H1 (cell line): Measurements from ENCODE around the gene SYDE1. TPM values are rescaled to one million over a fixed set of nuclear protein-coding genes. Genes with fewer than 3 reads are reported as not detected.

Experiments
- ASH2L ChIP-seq: fragments of 200-600, 300-600 bp; sonication (generic); IDR thresholded peaks from one replicate; pipeline ENCODE4 v1.7.1; 2017; ENCODE audit warnings: low read length
- EZH2 ChIP-seq: fragments of 200-600 bp; sonication (generic); IDR thresholded peaks from 2 replicates; pipeline ENCODE4 v1.7.1; 2012; ENCODE audit warnings: low read depth, mild to moderate bottlenecking, moderate library complexity, low read length, inconsistent platforms; ENCODE audit not compliant: severe bottlenecking
- GABPA ChIP-seq: IDR thresholded peaks from 2 replicates; pipeline ENCODE4 v1.6.1; 2011; ENCODE audit warnings: mild to moderate bottlenecking, low read length, moderate library complexity, borderline replicate concordance; ENCODE audit not compliant: insufficient read depth
- TAF7 ChIP-seq: optimal IDR thresholded peaks from 2 replicates; pipeline ENCODE3; 2011; ENCODE audit warnings: low read depth, mild to moderate bottlenecking, inconsistent platforms, low read length, moderate library complexity, borderline replicate concordance
- polyA plus RNA-seq, 7 experiments: library from polyadenylated mRNA; depleted of rRNA in 3 of 7; stranded (reverse) in 5 of 7; unstranded in 2 of 7; fragments of >200 nt in 5 of 7; fragments of 200-250 nt in 2 of 7; gene quantifications; 1 replicate in 5 of 7; 2 replicates in 1 of 7; 4 replicates in 1 of 7; pipeline versions ENCODE4 v1.2.1 to v1.2.3, GENCODE V29; 2011 to 2013; ENCODE audit warnings: missing spikeins in 2 of 7, mixed read lengths in 2 of 7
- total RNA-seq: library from RNA; stranded (reverse); fragmentation: NEBNext Ultra II Directional; extraction: Animal tissue kit (Norgen Biotek cat#: 25700); gene quantifications from 2 replicates; pipeline ENCODE4 v1.2.1, GENCODE V29; 2021

Gene SYDE1
- total and polyA plus RNA-seq, 2 of the 8 experiments (the other 6 are each of a cell fraction or from before 2014, with no cell fraction given): 12.0 to 16.8 TPM

DNA sequence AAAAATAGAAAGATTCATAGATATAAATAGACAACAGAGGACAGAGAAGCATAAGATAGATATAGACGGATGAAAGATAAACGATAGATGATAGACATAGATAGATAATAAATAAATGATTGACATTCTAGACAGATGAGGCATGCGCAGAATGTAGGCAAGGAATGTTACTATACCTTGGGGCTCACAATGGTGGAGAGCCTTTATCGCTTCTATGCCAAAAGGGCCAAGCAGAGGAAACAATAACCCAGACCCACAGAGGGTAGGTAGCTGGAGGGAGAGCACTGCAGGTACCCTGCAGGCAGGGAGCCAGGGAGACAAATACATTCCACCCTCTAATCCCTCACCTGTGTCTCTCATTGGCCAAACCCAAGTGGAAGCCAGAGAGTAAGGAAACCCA, 49.2 kb downstream of the SYDE1 start (continued):
- TF ChIP-seq TAF7 (no peak), ASH2L (no peak), GABPA (no peak), EZH2 (no peak)
